HepG2 (cell line): ENCODE measurements around the gene SLC29A1. TPM values are rescaled to one million over a fixed set of nuclear protein-coding genes. Genes with fewer than 3 reads are reported as not detected.

Source experiments
- AGO1 ChIP-seq: fragments of 200-400 bp; formaldehyde crosslinking; IDR thresholded peaks from 2 replicates; pipeline ENCODE4 v1.6.1; 2017; ENCODE audit warnings: mild to moderate bottlenecking, low read depth, low read length, moderate library complexity; ENCODE audit not compliant: poor library complexity, severe bottlenecking
- HOXA9 ChIP-seq: sonication (generic); formaldehyde crosslinking; IDR thresholded peaks from 2 replicates; pipeline ENCODE4 v1.8.1; 2022; ENCODE audit warnings: missing genetic modification reagents, mild to moderate bottlenecking, moderate library complexity, borderline replicate concordance
- KAT2B ChIP-seq: fragments of 150-350 bp; IDR thresholded peaks from 2 replicates; pipeline ENCODE4 v1.6.1; 2014; ENCODE audit warnings: low read depth, low read length, borderline replicate concordance
- KDM4B ChIP-seq: sonication (generic); formaldehyde crosslinking; IDR thresholded peaks from 2 replicates; pipeline ENCODE4 v1.4.0; 2020; ENCODE audit warnings: missing genetic modification reagents
- KMT2A ChIP-seq: sonication (generic); formaldehyde crosslinking; IDR thresholded peaks from 2 replicates; pipeline ENCODE4 v1.4.0; 2020; ENCODE audit warnings: missing genetic modification reagents
- NFE2L2 ChIP-seq: fragments of 150-350 bp; IDR thresholded peaks from 2 replicates; pipeline ENCODE4 v1.6.1; 2014; ENCODE audit warnings: low read length
- NRL ChIP-seq: sonication (generic); formaldehyde crosslinking; IDR thresholded peaks from 2 replicates; pipeline ENCODE4 v1.5.0; 2020; ENCODE audit warnings: missing genetic modification reagents, mild to moderate bottlenecking, moderate library complexity, borderline replicate concordance
- SNAPC4 ChIP-seq: sonication (generic); formaldehyde crosslinking; IDR thresholded peaks from 2 replicates; pipeline ENCODE4 v1.4.0; 2020; ENCODE audit warnings: mild to moderate bottlenecking, missing genetic modification reagents
- U2AF2 ChIP-seq: fragments of 200-400 bp; formaldehyde crosslinking; IDR thresholded peaks from 2 replicates; pipeline ENCODE4 v1.6.1; 2017; ENCODE audit warnings: low read depth, mild to moderate bottlenecking, low read length
- ZBTB26 ChIP-seq: IDR thresholded peaks from 2 replicates; pipeline ENCODE4 v1.6.1; 2016; ENCODE audit warnings: missing compliant biosample characterization, missing genetic modification reagents, borderline replicate concordance
- ZBTB34 ChIP-seq: sonication (generic); formaldehyde crosslinking; IDR thresholded peaks from 2 replicates; pipeline ENCODE4 v1.8.0; 2022; ENCODE audit warnings: mild to moderate bottlenecking, missing genetic modification reagents
- ZNF138 ChIP-seq: sonication (generic); formaldehyde crosslinking; IDR thresholded peaks from 2 replicates; pipeline ENCODE4 v1.5.0; 2020; ENCODE audit warnings: mild to moderate bottlenecking, low read depth, missing genetic modification reagents
- ZNF251 ChIP-seq: sonication (generic); formaldehyde crosslinking; IDR thresholded peaks from 2 replicates; pipeline ENCODE4 v1.9.0; 2021; ENCODE audit warnings: mild to moderate bottlenecking, missing genetic modification reagents
- ZNF281 ChIP-seq: sonication (generic); formaldehyde crosslinking; IDR thresholded peaks from 2 replicates; pipeline ENCODE4 v1.4.0; 2020; ENCODE audit warnings: missing genetic modification reagents, borderline replicate concordance
- ZNF580 ChIP-seq: IDR thresholded peaks from 2 replicates; pipeline ENCODE4 v1.6.1; 2016; ENCODE audit warnings: low read depth, borderline replicate concordance
- polyA plus RNA-seq, 8 experiments: library from polyadenylated mRNA; depleted of rRNA in 3 of 8; stranded (reverse) in 7 of 8; unstranded in 1 of 8; fragments of >200 nt; fragmentation: Illumina TruSeq in 4 of 8; extraction: Trizol in 4 of 8; gene quantifications; 2 replicates each; pipeline versions ENCODE4 v1.2.1 to v1.2.3, GENCODE V29; 2011 to 2016; ENCODE audit warnings: low read depth in 4 of 8, missing spikeins in 1 of 8, mixed read lengths in 1 of 8; ENCODE audit not compliant: insufficient read depth in 1 of 8
- total RNA-seq, 5 experiments: library from RNA; depleted of rRNA; stranded (reverse); fragments of >200 nt; fragmentation: Illumina TruSeq; extraction: Trizol; gene quantifications; 2 replicates each; pipeline ENCODE4 v1.2.3, GENCODE V29; 2016; ENCODE audit warnings: low read depth in 1 of 5

Gene SLC29A1
- total and polyA plus RNA-seq, 2 of the 13 experiments (the other 11 are each of a cell fraction or from before 2014, with no cell fraction given) = 43.2 to 106 TPM

GRCh38 chr6:44254191-44255104, 31.1 kb downstream of the SLC29A1 start (continued):
- no peak for TF ChIP-seq KDM4B (CRISPR knock-in tag)
- TF ChIP-seq U2AF2 = no peak
- TF ChIP-seq ZNF251 = 0 out of 2 replicates have a peak, but pooled peaks have one; percentile 21
- no peak for TF ChIP-seq ZNF138 (CRISPR knock-in tag)
- TF ChIP-seq ZBTB26 = no peak
- TF ChIP-seq AGO1 = peak; percentile 75
- TF ChIP-seq KAT2B = no peak
- TF ChIP-seq KMT2A (CRISPR knock-in tag) = no peak
- TF ChIP-seq HOXA9 (CRISPR knock-in tag) = no peak
- TF ChIP-seq SNAPC4 (CRISPR knock-in tag) = no peak
- TF ChIP-seq NFE2L2 = no peak
- TF ChIP-seq ZBTB34 (CRISPR knock-in tag) = no peak
- TF ChIP-seq ZNF580 = peak; percentile 34; the same call in 1 of the 2 replicates
- TF ChIP-seq NRL (CRISPR knock-in tag) = no peak; the same call in 1 of the 2 replicates
- TF ChIP-seq ZNF281 (CRISPR knock-in tag) = no peak
